SU-DHL-6 (cell line): ENCODE results near the gene GRAMD1B.

Experiments used
- EZH2phosphoT487 ChIP-seq: fragments of 200-600 bp; sonication (generic), shearing (Covaris generic); conservative IDR thresholded peaks from 2 replicates; pipeline ENCODE4 v1.6.1; 2018; ENCODE audit warnings: mild to moderate bottlenecking, antibody characterized with exemption, low read length, moderate library complexity, mixed read lengths
- TF ChIP-seq, protein P1 (sequence below): fragments of 200-600 bp; sonication (generic); IDR thresholded peaks from one replicate; pipeline ENCODE4 v1.5.1; 2017; ENCODE audit warnings: antibody characterized with exemption, mild to moderate bottlenecking, low read length, moderate library complexity; ENCODE audit not compliant: insufficient read depth, poor library complexity, severe bottlenecking

DNA sequence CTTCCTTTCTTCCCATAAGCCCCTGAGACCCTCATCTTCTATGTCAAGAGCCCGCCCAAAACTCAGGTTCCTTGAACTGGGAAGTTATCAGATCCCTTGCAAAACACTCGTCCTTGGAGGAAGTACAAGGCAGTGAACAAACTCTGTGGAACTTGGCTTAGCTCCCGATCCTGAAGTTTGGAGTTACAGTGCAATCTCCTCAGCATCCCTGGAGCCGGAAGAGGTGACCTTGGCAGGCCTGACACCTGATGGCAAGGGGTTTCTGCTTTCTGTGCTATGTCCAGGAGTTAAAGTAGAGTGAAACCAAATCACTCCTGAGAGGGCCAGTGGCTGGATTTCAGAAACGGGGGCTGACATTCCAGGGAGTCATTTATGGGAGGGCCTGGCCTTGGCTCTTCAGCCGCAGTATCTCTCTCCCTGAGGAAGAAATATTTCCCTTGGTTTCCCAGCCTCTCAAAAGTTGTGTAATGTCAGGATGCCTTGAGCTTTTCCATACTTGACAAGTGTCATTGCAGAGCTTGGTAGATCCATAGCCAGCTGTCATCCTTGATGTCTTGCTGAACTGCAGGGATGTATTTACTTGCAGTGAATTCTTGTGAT lies 1.9 kb upstream of the GRAMD1B start:
- TF ChIP-seq, protein P1, sequence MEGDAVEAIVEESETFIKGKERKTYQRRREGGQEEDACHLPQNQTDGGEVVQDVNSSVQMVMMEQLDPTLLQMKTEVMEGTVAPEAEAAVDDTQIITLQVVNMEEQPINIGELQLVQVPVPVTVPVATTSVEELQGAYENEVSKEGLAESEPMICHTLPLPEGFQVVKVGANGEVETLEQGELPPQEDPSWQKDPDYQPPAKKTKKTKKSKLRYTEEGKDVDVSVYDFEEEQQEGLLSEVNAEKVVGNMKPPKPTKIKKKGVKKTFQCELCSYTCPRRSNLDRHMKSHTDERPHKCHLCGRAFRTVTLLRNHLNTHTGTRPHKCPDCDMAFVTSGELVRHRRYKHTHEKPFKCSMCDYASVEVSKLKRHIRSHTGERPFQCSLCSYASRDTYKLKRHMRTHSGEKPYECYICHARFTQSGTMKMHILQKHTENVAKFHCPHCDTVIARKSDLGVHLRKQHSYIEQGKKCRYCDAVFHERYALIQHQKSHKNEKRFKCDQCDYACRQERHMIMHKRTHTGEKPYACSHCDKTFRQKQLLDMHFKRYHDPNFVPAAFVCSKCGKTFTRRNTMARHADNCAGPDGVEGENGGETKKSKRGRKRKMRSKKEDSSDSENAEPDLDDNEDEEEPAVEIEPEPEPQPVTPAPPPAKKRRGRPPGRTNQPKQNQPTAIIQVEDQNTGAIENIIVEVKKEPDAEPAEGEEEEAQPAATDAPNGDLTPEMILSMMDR = no peak
- no peak for TF ChIP-seq EZH2phosphoT487
